T1000 (cell line): ENCODE measurements around the gene METTL5.
"Not testable (repeated sequence)": the region's sequence is repeated elsewhere in the genome, so short reads cannot be mapped to it uniquely, and the experiment has no call there.

Source experiments
- DNase-seq: peaks from one replicate; lab custom pipeline; 2025; ENCODE audit warnings: mixed read lengths; lab: John Stamatoyannopoulos, UW

The METTL5 gene

GRCh38 chr2:169828141-169828811, 3.6 kb upstream of the METTL5 start:
- no peak for DNase-seq

- DNase-seq, result peak; percentile 75
These were observed 2.8 kb upstream of the METTL5 start, which contains the start of gene UBR3 for GRCh38 chr2:169827272-169828140. Gene UBR3, plus strand, starts transcription at chr2:169827454. Its CDS starts 54 bp downstream, at chr2:169827508.

- DNase-seq, result no peak
These were observed 721 bp downstream of the METTL5 start for GRCh38 chr2:169823996-169824372.

- no peak for DNase-seq
These were observed 1.8 kb downstream of the METTL5 start for GRCh38 chr2:169822785-169823392.

- no peak for DNase-seq
These were observed 2.7 kb downstream of the METTL5 start for GRCh38 chr2:169822036-169822435.

- DNase-seq, result not testable (repeated sequence)
These were observed 4.6 kb downstream of the METTL5 start for GRCh38 chr2:169820101-169820500.

GRCh38 chr2:169819106-169819505, 5.6 kb downstream of the METTL5 start:
- no peak for DNase-seq

GRCh38 chr2:169818241-169818640, 6.5 kb downstream of the METTL5 start:
- no peak for DNase-seq

GRCh38 chr2:169817369-169817768, 7.3 kb downstream of the METTL5 start:
- DNase-seq, result not testable (repeated sequence)

GRCh38 chr2:169816961-169817360, 7.7 kb downstream of the METTL5 start:
- DNase-seq, result not testable (repeated sequence)

- DNase-seq, result no peak
These were observed 8.9 kb downstream of the METTL5 start for GRCh38 chr2:169815849-169816248.

GRCh38 chr2:169808221-169808620, 16.5 kb downstream of the METTL5 start:
- DNase-seq, result no peak

- no peak for DNase-seq
These were observed 18.1 kb downstream of the METTL5 start for GRCh38 chr2:169806586-169806985.

- no peak for DNase-seq
These were observed 21.2 kb downstream of the METTL5 start for GRCh38 chr2:169803480-169803879.

- DNase-seq, result peak; percentile 83
These were observed 25.8 kb downstream of the METTL5 start, which contains the start of gene SSB for GRCh38 chr2:169798718-169799592. Gene SSB, plus strand, starts transcription at chr2:169798871. Its CDS starts 2,090 bp downstream, at chr2:169800961.

GRCh38 chr2:169798397-169798717, 26.3 kb downstream of the METTL5 start:
- no peak for DNase-seq

GRCh38 chr2:169797601-169798000, 27.1 kb downstream of the METTL5 start:
- no peak for DNase-seq

- DNase-seq, result no peak
These were observed 28.3 kb downstream of the METTL5 start for GRCh38 chr2:169796441-169796840.

GRCh38 chr2:169795181-169795580, 29.5 kb downstream of the METTL5 start:
- no peak for DNase-seq

- no peak for DNase-seq
These were observed 34.1 kb downstream of the METTL5 start for GRCh38 chr2:169790581-169790980.

- DNase-seq, result no peak
These were observed 42.2 kb downstream of the METTL5 start for GRCh38 chr2:169782513-169782912.
